Midbrain (tissue), 1 donor: Measurements from ENCODE around the gene ATIC.
"Not testable (repeated sequence)": the region's sequence is repeated elsewhere in the genome, so short reads cannot be mapped to it uniquely, and the experiment has no call there.

Experiments used
- DNase-seq: peaks from one replicate; lab custom pipeline; 2025; lab: John Stamatoyannopoulos, UW

Gene ATIC

GRCh38 chr2:215315301-215315700, 3.4 kb downstream of the ATIC start:
- DNase-seq, result no peak

- DNase-seq, result no peak
Observed at GRCh38 chr2:215316336-215316735, 4.5 kb downstream of the ATIC start.

- DNase-seq, result no peak
Observed at GRCh38 chr2:215319500-215319899, 7.6 kb downstream of the ATIC start.

- no peak for DNase-seq
Observed at GRCh38 chr2:215320102-215320501, 8.2 kb downstream of the ATIC start.

- DNase-seq, result no peak
Observed at GRCh38 chr2:215320679-215321078, 8.8 kb downstream of the ATIC start.

GRCh38 chr2:215324811-215325210, 13.0 kb downstream of the ATIC start:
- DNase-seq, result no peak

GRCh38 chr2:215328066-215328465, 16.2 kb downstream of the ATIC start:
- DNase-seq, result no peak

GRCh38 chr2:215332872-215333595, 21.2 kb downstream of the ATIC start:
- no peak for DNase-seq

GRCh38 chr2:215338883-215339679, 27.2 kb downstream of the ATIC start:
- DNase-seq, result no peak

- no peak for DNase-seq
Observed at GRCh38 chr2:215347878-215348277, 36.0 kb downstream of the ATIC start.

- no peak for DNase-seq
Observed at GRCh38 chr2:215352602-215353001, 40.7 kb downstream of the ATIC start.

GRCh38 chr2:215354771-215355695, 43.2 kb downstream of the ATIC start:
- no peak for DNase-seq

- no peak for DNase-seq
Observed at GRCh38 chr2:215355801-215356200, 43.9 kb downstream of the ATIC start.

- DNase-seq, result no peak
Observed at GRCh38 chr2:215356334-215356947, 44.6 kb downstream of the ATIC start.

- no peak for DNase-seq
Observed at GRCh38 chr2:215356948-215357461, 45.1 kb downstream of the ATIC start.

GRCh38 chr2:215357660-215358059, 45.8 kb downstream of the ATIC start:
- DNase-seq, result no peak

GRCh38 chr2:215358312-215358845, 46.5 kb downstream of the ATIC start:
- DNase-seq, result no peak

- no peak for DNase-seq
Observed at GRCh38 chr2:215358891-215359575, 47.2 kb downstream of the ATIC start.

- DNase-seq, result no peak
Observed at GRCh38 chr2:215359576-215359922, 47.7 kb downstream of the ATIC start.

- DNase-seq, result not testable (repeated sequence)
Observed at GRCh38 chr2:215360059-215360458, 48.2 kb downstream of the ATIC start.

- no peak for DNase-seq
Observed at GRCh38 chr2:215360596-215360995, 48.7 kb downstream of the ATIC start.
